ENCODE results near the gene SLC9A8. TPM values are rescaled to one million over a fixed set of nuclear protein-coding genes. Genes with fewer than 3 reads are reported as not detected.

Gene SLC9A8
- total and polyA plus RNA-seq, 2 of the 8 experiments (the other 6 are each of a cell fraction or from before 2014, with no cell fraction given) = 3.2 to 6.2 TPM

GRCh38 chr20:49862607-49863200 is 50.1 kb downstream of the SLC9A8 start:
- H4K20me1 ChIP-seq (replicated peaks in 1 of 2; ENCODE audit: control insufficient read depth in 1 of 2, insufficient read depth in 2 of 2, low read length in 2 of 2) = peaks cover 0 to under 1% of the 10 kb centered on the region in 2 experiments
- H3K79me1 ChIP-seq (ENCODE audit: low read depth, low read length) = no peaks in the 10 kb centered on the region
- no peaks in the 10 kb centered on the region for H3K79me2 ChIP-seq (ENCODE audit: control insufficient read depth in 1 of 2, insufficient read depth in 2 of 2, low read length in 2 of 2)
- no peaks in the 10 kb centered on the region for H3K36me3 ChIP-seq (ENCODE audit: control insufficient read depth in 2 of 4, insufficient read depth in 4 of 4, low read length in 3 of 4)
- no peaks in the 10 kb centered on the region for H3K23me2 ChIP-seq (ENCODE audit: low read depth, low read length)
- no peak overlapping the region for H3K27ac ChIP-seq (ENCODE audit: low read depth, low read length)
- H3K4me2 ChIP-seq (ENCODE audit: insufficient read depth in 1 of 2, low read depth in 2 of 2, low read length in 2 of 2) = no peak overlapping the region
- FAIRE-seq = no peak
- H3K9ac ChIP-seq (replicated peaks in 1 of 4; ENCODE audit: extremely low read depth in 1 of 4, low read depth in 3 of 4, low read length in 3 of 4) = no peak overlapping the region
- DNase-seq (ENCODE audit: low read depth in 1 of 2, low spot score in 2 of 2) = no peak
- no peak overlapping the region for H2AFZ ChIP-seq (ENCODE audit: low read length)
- H3K14ac ChIP-seq (ENCODE audit: insufficient read length) = no peak overlapping the region
- no peak overlapping the region for H3K56ac ChIP-seq (replicated peaks; ENCODE audit: insufficient read length, low read depth, low read length)
- ChIA-PET CTCF (ENCODE audit: partially characterized antibody) (interaction anchor here (0.9 kb wide), 2 partner anchors 23 to 24 kb away, joined by 3 read pairs; no protein-coding TSS in a partner anchor), POLR2A (ENCODE audit: partially characterized antibody) (no interaction called here)
- no peak overlapping the region for H4K91ac ChIP-seq (replicated peaks; ENCODE audit: insufficient read length, low read length)
- H4K8ac ChIP-seq (ENCODE audit: extremely low read depth, insufficient read depth, low read length) = no peak overlapping the region
- H4K5ac ChIP-seq (ENCODE audit: insufficient read length, low read depth, low read length) = no peak overlapping the region
- H3K18ac ChIP-seq (ENCODE audit: extremely low read depth, low read length) = no peak overlapping the region
- H3K27me3 ChIP-seq (replicated peaks in 1 of 4; ENCODE audit: control insufficient read depth in 3 of 4, extremely low read depth in 1 of 4, insufficient read depth in 3 of 4, low read length in 3 of 4) = no peaks in the 10 kb centered on the region
- H2BK5ac ChIP-seq (ENCODE audit: low read depth, low read length) = no peak overlapping the region
- no peak overlapping the region for H3K4ac ChIP-seq (replicated peaks; ENCODE audit: insufficient read length, low read depth, low read length)
- no peak overlapping the region for H3K4me3 ChIP-seq (ENCODE audit: extremely low read depth in 1 of 4, insufficient read depth in 2 of 4, low read depth in 3 of 4, low read length in 4 of 4)
- no peak overlapping the region for H2BK20ac ChIP-seq (ENCODE audit: low read length)
- 97 to 100% methylated on average over 1 to 6 of the region's 6 CpGs for WGBS, 2 experiments (ENCODE audit: extremely low coverage in 1 of 2, insufficient coverage in 1 of 2, insufficient read length in 1 of 2, insufficient replicate concordance in 2 of 2, low coverage in 1 of 2, low lambda C conversion rate in 2 of 2, missing lambda C conversion rate in 1 of 2)
- H3K4me1 ChIP-seq (replicated peaks in 1 of 4; ENCODE audit: control insufficient read depth in 3 of 4, insufficient read depth in 4 of 4, low read length in 3 of 4) = no peaks in the 10 kb centered on the region
- H2BK120ac ChIP-seq (replicated peaks; ENCODE audit: low read depth, low read length) = no peak overlapping the region
- H3K9me3 ChIP-seq (ENCODE audit: insufficient read depth in 2 of 2, low read depth in 1 of 2, low read length in 1 of 2) = no peaks in the 10 kb centered on the region
- H2AK5ac ChIP-seq (ENCODE audit: low read depth, low read length) = no peak overlapping the region
- no peak overlapping the region for H2BK12ac ChIP-seq (ENCODE audit: low read depth, low read length)
- no peak overlapping the region for H2BK15ac ChIP-seq (ENCODE audit: low read length)
- no peak overlapping the region for H3K23ac ChIP-seq (ENCODE audit: insufficient read length)
- TF ChIP-seq SAP30 (IDR thresholded peaks at IDR 0.05; ENCODE audit: insufficient read depth, insufficient replicate concordance, low read length) (no peak), USF2 (IDR thresholded peaks at IDR 0.05; ENCODE audit: low read length) (no peak), TBP (IDR thresholded peaks at IDR 0.05; ENCODE audit: low read depth, low read length) (no peak), BACH1 (IDR thresholded peaks at IDR 0.05; ENCODE audit: low read length) (no peak)

All from H1 (cell line).